Lung (tissue), 12 donors: ENCODE results near the gene LYSMD2. TPM values are rescaled to one million over a fixed set of nuclear protein-coding genes. Genes with fewer than 3 reads are reported as not detected.

ENCODE experiments used
- ATAC-seq: fragments of 200-7000 bp; cut with Tn5 transposase; one replicate; pipeline ENCODE4 v1.9.1; 2020; ENCODE audit warnings: moderate number of reproducible peaks; ENCODE audit not compliant: insufficient read depth, low FRiP score
- DNase-seq, 3 donors: peaks; one replicate each; pipeline ENCODE4 v3.0.0-alpha.2; 2013 to 2017
- H3K27ac ChIP-seq, 2 donors: one replicate each; pipeline ENCODE4 v1.5.1; 2013; ENCODE audit warnings: mild to moderate bottlenecking in 2 of 2, moderate library complexity in 2 of 2, control low read depth in 1 of 2, inconsistent platforms in 1 of 2, low read depth in 1 of 2, low read length in 1 of 2
- H3K27me3 ChIP-seq, 3 donors: one replicate each; pipeline ENCODE4 v1.5.1; 2013; ENCODE audit warnings: low read length in 2 of 3; ENCODE audit not compliant: control insufficient read depth in 3 of 3, insufficient read depth in 3 of 3
- H3K36me3 ChIP-seq, 4 donors: one replicate each; pipeline ENCODE4 v1.5.1; 2013; ENCODE audit warnings: low read length in 4 of 4, mild to moderate bottlenecking in 1 of 4, moderate library complexity in 1 of 4; ENCODE audit not compliant: control insufficient read depth in 4 of 4, insufficient read depth in 4 of 4
- H3K4me1 ChIP-seq, 5 donors: one replicate each; pipeline ENCODE4 v1.5.1; 2013; ENCODE audit warnings: low read length in 5 of 5, mild to moderate bottlenecking in 2 of 5, moderate library complexity in 1 of 5; ENCODE audit not compliant: control insufficient read depth in 5 of 5, insufficient read depth in 5 of 5
- H3K4me3 ChIP-seq: one replicate; pipeline ENCODE4 v1.5.1; 2013; ENCODE audit warnings: mild to moderate bottlenecking, control low read depth, moderate library complexity
- H3K9ac ChIP-seq, 2 donors: one replicate each; pipeline ENCODE4 v1.5.1; 2013; ENCODE audit warnings: low read length in 2 of 2, control low read depth in 1 of 2; ENCODE audit not compliant: insufficient read depth in 1 of 2
- H3K9me3 ChIP-seq, 4 donors: one replicate each; pipeline ENCODE4 v1.5.1; 2013; ENCODE audit warnings: low read length in 3 of 4, mild to moderate bottlenecking in 1 of 4, moderate library complexity in 1 of 4; ENCODE audit not compliant: control insufficient read depth in 4 of 4, insufficient read depth in 3 of 4
- WGBS, 2 donors: extraction: QIAGEN DNeasy Blood & Tissue Kit; methylation state at CpG; one replicate each; pipeline ENCODE4 v1.1.7; 2013; 5-methylcytosine and 5-hydroxymethylcytosine counted together
- polyA plus RNA-seq, 2 donors: library from polyadenylated mRNA; stranded (reverse); fragments of 200-250 nt; gene quantifications; one replicate each; pipeline ENCODE4 v1.2.1, GENCODE V29; 2013
- total RNA-seq, 2 donors: library from RNA; depleted of rRNA in 1 of 2; stranded (reverse); fragments of >200 nt in 1 of 2; gene quantifications; one replicate each; pipeline ENCODE4 v1.2.1, GENCODE V29; 2014 to 2021
- TF ChIP-seq, protein P1 (sequence below): IDR thresholded peaks from 2 replicates; pipeline ENCODE4 v1.5.1; 2012; ENCODE audit warnings: mild to moderate bottlenecking; ENCODE audit errors: control extremely low read depth, extremely low read depth
- donor health status: control.
- donor health status: control.
- donor health status: Bipolar disorder and iron deficiency.
- donor health status: healthy.
- donor health status: DM: yes; HTN: yes; CAD: no.

The LYSMD2 gene
- total and polyA plus RNA-seq, 4 donors, result 8.1 to 17.4 (median 13.6) TPM

DNA sequence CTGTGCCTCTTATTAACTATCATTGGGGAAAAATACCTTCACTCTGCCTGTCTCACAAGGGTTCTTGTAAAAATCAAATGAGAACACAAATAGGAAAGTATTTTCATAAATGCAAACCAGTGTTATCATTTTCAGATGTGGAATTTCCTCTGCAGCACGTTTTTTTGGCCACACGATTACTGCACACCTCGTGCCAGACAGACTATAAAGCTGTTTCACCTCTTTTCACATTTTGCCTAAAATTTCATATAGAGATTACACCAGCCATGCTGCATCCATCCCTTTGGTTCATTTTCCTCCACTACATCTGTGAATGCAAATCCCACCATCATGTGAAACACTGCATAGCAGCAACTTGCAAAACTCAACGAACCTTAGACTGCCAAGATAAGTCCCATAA is 12.7 kb upstream of the LYSMD2 start:
- Histone ChIP-seq H3K4me1 (peaks cover 0 to 10% (median 4%) of the 10 kb centered on the region in 5 donors), H3K4me3 (no peak overlapping the region), H3K9me3 (no peaks in the 10 kb centered on the region), H3K27me3 (peaks cover 0 to 54% (median 45%) of the 10 kb centered on the region in 3 donors), H3K9ac (no peak overlapping the region), H3K27ac (no peak overlapping the region), H3K36me3 (no peaks in the 10 kb centered on the region)
- DNase-seq (no peak), ATAC-seq (no peak)
- TF ChIP-seq, protein P1, sequence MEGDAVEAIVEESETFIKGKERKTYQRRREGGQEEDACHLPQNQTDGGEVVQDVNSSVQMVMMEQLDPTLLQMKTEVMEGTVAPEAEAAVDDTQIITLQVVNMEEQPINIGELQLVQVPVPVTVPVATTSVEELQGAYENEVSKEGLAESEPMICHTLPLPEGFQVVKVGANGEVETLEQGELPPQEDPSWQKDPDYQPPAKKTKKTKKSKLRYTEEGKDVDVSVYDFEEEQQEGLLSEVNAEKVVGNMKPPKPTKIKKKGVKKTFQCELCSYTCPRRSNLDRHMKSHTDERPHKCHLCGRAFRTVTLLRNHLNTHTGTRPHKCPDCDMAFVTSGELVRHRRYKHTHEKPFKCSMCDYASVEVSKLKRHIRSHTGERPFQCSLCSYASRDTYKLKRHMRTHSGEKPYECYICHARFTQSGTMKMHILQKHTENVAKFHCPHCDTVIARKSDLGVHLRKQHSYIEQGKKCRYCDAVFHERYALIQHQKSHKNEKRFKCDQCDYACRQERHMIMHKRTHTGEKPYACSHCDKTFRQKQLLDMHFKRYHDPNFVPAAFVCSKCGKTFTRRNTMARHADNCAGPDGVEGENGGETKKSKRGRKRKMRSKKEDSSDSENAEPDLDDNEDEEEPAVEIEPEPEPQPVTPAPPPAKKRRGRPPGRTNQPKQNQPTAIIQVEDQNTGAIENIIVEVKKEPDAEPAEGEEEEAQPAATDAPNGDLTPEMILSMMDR, result no peak
- 79 to 89% methylated on average over 4 of the region's 4 CpGs for WGBS, 2 donors

DNA sequence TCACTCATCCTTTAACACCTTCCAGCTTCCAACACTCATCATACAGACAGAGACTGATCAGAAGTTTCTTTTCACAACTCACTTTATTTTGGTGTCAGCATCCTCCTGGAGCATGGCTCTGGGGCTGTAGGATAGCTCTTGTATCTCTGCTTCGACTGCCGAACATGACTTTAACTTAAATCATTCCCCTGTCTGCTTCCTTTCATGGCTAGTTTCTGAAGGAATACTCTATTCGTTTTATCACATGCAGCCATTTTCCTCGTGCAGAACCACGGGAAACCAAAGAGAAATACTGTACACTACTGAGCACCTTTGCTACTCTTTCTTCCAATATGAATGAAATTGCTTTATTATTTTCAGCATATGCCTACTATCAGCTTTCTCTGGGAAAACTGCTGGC is 11.9 kb upstream of the LYSMD2 start:
- 85% methylated on average over 5 of the region's 5 CpGs for WGBS, 2 donors
- DNase-seq (no peak), ATAC-seq (no peak)
- Histone ChIP-seq H3K27me3 (peaks cover 0 to 51% (median 47%) of the 10 kb centered on the region in 3 donors), H3K9ac (no peak overlapping the region), H3K4me1 (peaks cover 0 to 10% (median 4%) of the 10 kb centered on the region in 5 donors), H3K9me3 (no peaks in the 10 kb centered on the region), H3K36me3 (no peaks in the 10 kb centered on the region), H3K4me3 (no peak overlapping the region), H3K27ac (no peak overlapping the region)
- TF ChIP-seq, protein P1, result no peak

DNA sequence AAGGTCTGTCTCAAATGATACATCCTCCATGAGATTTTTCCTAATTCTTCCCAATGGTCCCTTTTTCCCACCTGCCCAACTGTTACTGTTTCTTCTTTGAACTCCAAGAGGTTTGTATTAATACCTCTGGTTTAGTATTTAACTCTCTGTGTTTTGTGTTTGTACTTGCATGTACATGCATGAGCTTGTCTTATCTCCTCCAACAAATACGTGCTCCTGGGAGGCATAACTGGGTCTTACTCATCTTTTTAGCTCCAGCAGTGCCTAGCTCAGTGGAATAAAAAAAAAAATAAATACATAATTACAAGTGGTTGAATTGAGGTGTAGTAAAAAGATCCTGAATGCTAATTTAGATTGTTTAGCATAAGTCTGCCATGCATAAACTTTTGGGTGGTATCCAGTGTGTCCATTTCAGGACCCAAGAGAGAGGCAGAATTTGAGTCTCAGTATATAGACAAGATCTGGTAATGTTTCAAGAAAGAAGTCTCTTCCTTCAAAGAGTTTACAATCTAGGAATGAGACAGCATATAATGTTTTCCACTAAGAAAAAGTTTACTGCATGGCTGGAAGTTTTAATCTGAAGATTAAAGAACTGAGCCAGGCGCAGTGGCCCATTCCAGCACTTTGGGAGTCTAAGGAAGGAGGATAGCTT is 1.7 kb upstream of the LYSMD2 start:
- Histone ChIP-seq H3K27ac (no peak overlapping the region), H3K9me3 (no peaks in the 10 kb centered on the region), H3K4me1 (peaks cover 0 to 11% (median 3%) of the 10 kb centered on the region in 5 donors), H3K36me3 (no peaks in the 10 kb centered on the region), H3K9ac (no peak overlapping the region), H3K27me3 (peaks cover 0 to 8% (median 8%) of the 10 kb centered on the region in 3 donors), H3K4me3 (no peak overlapping the region)
- 97 to 99% methylated on average over 2 of the region's 2 CpGs for WGBS, 2 donors
- ATAC-seq, result no peak
- TF ChIP-seq, protein P1, result no peak
- DNase-seq, result no peak
